A673 (cell line): ENCODE measurements around the gene SDE2. TPM values are rescaled to one million over a fixed set of nuclear protein-coding genes. Genes with fewer than 3 reads are reported as not detected.

Source experiments
- BruUV-seq: library from RNA; stranded (reverse); fragments of 400-500 nt; replicated peaks from 2 replicates; lab custom pipeline; 2021; lab: Mats Ljungman, UMichigan
- CTCF ChIA-PET: fragments of 300-600 bp; sonication (Branson Sonifier 250); formaldehyde crosslinking; loops from one replicate; lab custom pipeline; 2022; ENCODE audit warnings: antibody characterized with exemption; lab: Charles Lee
- POLR2A ChIA-PET: fragments of 300-600 bp; sonication (Branson Sonifier 250); formaldehyde crosslinking; loops from one replicate; lab custom pipeline; 2022; ENCODE audit warnings: antibody characterized with exemption; ENCODE audit not compliant: low non-redundant PET; lab: Charles Lee
- DNase-seq: peaks from one replicate; pipeline ENCODE4 v3.0.0-alpha.2; 2015; ENCODE audit warnings: low spot score
- H3K27ac ChIP-seq: fragments of 200-600 bp; sonication (generic); 2 replicates; pipeline ENCODE4 v1.5.1; 2016; ENCODE audit warnings: mixed run types, low read depth, mild to moderate bottlenecking, mixed read lengths, antibody characterized with exemption, low read length; ENCODE audit not compliant: poor library complexity, severe bottlenecking
- H3K27me3 ChIP-seq: fragments of 200-600 bp; sonication (generic); replicated peaks from 2 replicates; pipeline ENCODE4 v1.6.1; 2017; ENCODE audit warnings: mixed run types, low read depth, mild to moderate bottlenecking, mixed read lengths, antibody characterized with exemption, low read length; ENCODE audit not compliant: insufficient read depth, poor library complexity
- H3K36me3 ChIP-seq: fragments of 200-600 bp; sonication (generic); 2 replicates; pipeline ENCODE4 v1.6.1; 2016; ENCODE audit warnings: mixed run types, mild to moderate bottlenecking, mixed read lengths, antibody characterized with exemption, low read length; ENCODE audit not compliant: insufficient read depth, poor library complexity, severe bottlenecking
- H3K4me1 ChIP-seq: fragments of 200-600 bp; sonication (generic); 2 replicates; pipeline ENCODE4 v1.6.1; 2017; ENCODE audit warnings: mixed run types, mild to moderate bottlenecking, mixed read lengths, antibody characterized with exemption, low read length; ENCODE audit not compliant: insufficient read depth, poor library complexity, severe bottlenecking
- H3K4me3 ChIP-seq: fragments of 200-600 bp; sonication (generic); 2 replicates; pipeline ENCODE4 v1.5.1; 2016; ENCODE audit warnings: low read depth, mixed run types, mild to moderate bottlenecking, mixed read lengths, low read length; ENCODE audit not compliant: poor library complexity, severe bottlenecking
- H3K9me3 ChIP-seq: fragments of 200-600 bp; sonication (generic); 2 replicates; pipeline ENCODE4 v1.6.1; 2016; ENCODE audit warnings: mixed run types, low read depth, mild to moderate bottlenecking, mixed read lengths, antibody characterized with exemption, low read length; ENCODE audit not compliant: poor library complexity, severe bottlenecking
- CTCF ChIP-seq: fragments of 300-800, 200-600 bp; sonication (generic); conservative IDR thresholded peaks from 2 replicates; pipeline ENCODE4 v1.5.1; 2017; ENCODE audit warnings: low read depth, mild to moderate bottlenecking, antibody characterized with exemption, low read length, moderate library complexity, mixed read lengths
- EZH2 ChIP-seq: fragments of 200-600 bp; sonication (generic); IDR thresholded peaks from 2 replicates; pipeline ENCODE4 v1.6.1; 2017; ENCODE audit warnings: borderline replicate concordance, low read depth, mild to moderate bottlenecking, mixed read lengths, antibody characterized with exemption, low read length; ENCODE audit not compliant: poor library complexity, severe bottlenecking
- intact Hi-C: fragments of 100-400 bp; cut with micrococcal nuclease; formaldehyde crosslinking; loops from one replicate; pipeline ENCODE4 v1.10.0; 2022; ENCODE audit not compliant: unreplicated experiment
- total RNA-seq: library from RNA; stranded (reverse); gene quantifications from 2 replicates; pipeline ENCODE4 v1.2.3, GENCODE V29; 2021

SDE2 gene
- total RNA-seq, 1 experiment from 2014 or later: 26.7 TPM

- no TSS peak for BruUV-seq
- Histone ChIP-seq H3K4me3 (no peak overlapping the region), H3K36me3 (no peaks in the 10 kb centered on the region), H3K9me3 (no peaks in the 10 kb centered on the region), H3K27ac (no peak overlapping the region), H3K4me1 (no peaks in the 10 kb centered on the region), H3K27me3 (no peaks in the 10 kb centered on the region)
- CTCF ChIA-PET: no interaction called here
- POLR2A ChIA-PET: no interaction called here
- no peak for DNase-seq
- intact Hi-C loops: no loop called here
- no peak for TF ChIP-seq CTCF
- TF ChIP-seq EZH2: no peak
These were observed 64.4 kb downstream of the SDE2 start for GRCh38 chr1:225934711-225935110.

GRCh38 chr1:225933072-225933471 lies 66.1 kb downstream of the SDE2 start:
- Histone ChIP-seq H3K9me3 (no peaks in the 10 kb centered on the region), H3K27me3 (no peaks in the 10 kb centered on the region), H3K4me1 (no peaks in the 10 kb centered on the region), H3K36me3 (no peaks in the 10 kb centered on the region), H3K27ac (no peak overlapping the region), H3K4me3 (no peak overlapping the region)
- CTCF ChIA-PET: no interaction called here
- DNase-seq: no peak
- no peak for TF ChIP-seq CTCF
- TF ChIP-seq EZH2: no peak
- BruUV-seq: no TSS peak
- POLR2A ChIA-PET: no interaction called here
- intact Hi-C loops: no loop called here

Other genes with a start within 250 kb of the SDE2 start
- 486 and 491 TPM in 2 replicates for gene SRP9, start 221.5 kb downstream of the SDE2 start, total RNA-seq
- 22.4 and 22.8 TPM in 2 replicates for gene EPHX1, start 189.2 kb downstream of the SDE2 start, total RNA-seq
- gene TMEM63A, start 117.0 kb downstream of the SDE2 start, total RNA-seq: 25.3 and 31.2 TPM in 2 replicates
- gene LEFTY1, start 110.2 kb downstream of the SDE2 start, total RNA-seq: 0.24 TPM in 1 of 2 replicates, not detected in the other
- gene PYCR2, start 75.1 kb downstream of the SDE2 start, total RNA-seq: 49.5 and 52.5 TPM in 2 replicates
- not detected in 2 replicates for gene LEFTY2, start 58.1 kb downstream of the SDE2 start, total RNA-seq
- 638 and 640 TPM in 2 replicates for gene H3-3A, start 63.4 kb upstream of the SDE2 start, total RNA-seq
- 30.5 and 33.4 TPM in 2 replicates for gene ACBD3, start 187.4 kb upstream of the SDE2 start, total RNA-seq
- 0.39 TPM in 1 of 2 replicates, not detected in the other for gene MIXL1, start 224.3 kb upstream of the SDE2 start, total RNA-seq